ENCODE measurements around the gene TOMT. TPM values are rescaled to one million over a fixed set of nuclear protein-coding genes. Genes with fewer than 3 reads are reported as not detected.

TOMT gene
- total RNA-seq, 2 experiments from 2014 or later = not detected

DNA sequence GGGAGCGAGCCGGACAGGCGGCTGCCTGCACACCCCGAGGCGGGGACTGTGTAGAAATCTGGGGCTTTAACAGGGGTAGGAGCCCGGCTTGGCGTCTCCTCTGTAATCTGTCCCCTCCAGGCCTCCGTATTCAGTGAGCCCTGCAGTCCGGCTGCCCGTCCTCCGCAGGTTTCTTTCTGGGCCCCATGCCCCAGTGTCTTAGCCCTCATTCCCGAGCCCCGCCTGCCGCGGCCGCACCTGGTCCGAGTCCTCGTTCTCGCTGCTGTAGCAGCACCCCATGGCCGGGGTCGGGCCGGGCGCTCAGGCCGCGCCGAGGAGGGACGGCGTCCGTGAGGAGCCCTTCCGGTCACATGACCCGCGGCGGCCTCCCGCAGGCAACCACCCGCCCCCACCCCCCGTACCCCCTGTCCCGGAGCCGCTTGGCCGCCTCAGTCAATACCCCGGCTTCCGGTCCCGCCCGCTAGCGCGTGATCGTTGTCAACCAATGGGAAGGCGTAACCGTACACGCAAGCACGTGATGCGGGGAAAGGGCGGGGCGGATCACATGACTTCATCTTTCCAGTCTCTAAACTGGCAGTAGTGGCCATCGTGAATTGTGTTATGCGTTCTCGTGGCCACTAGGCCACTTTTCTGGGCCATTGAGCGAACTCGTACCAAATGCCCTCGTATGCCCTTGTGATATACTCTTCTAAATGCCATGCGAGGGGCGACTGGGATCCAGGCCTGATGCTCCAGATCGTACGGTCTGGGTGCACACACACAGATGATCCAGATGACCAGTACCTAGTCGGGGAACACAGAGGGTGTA is 2.6 kb upstream of the TOMT start, which contains the start of gene LAMTOR1:
LAMTOR1 (minus strand) TSS at position 352 of the 808 bp plus-strand sequence; CDS start at position 279, 73 bp downstream.
- POLR2A ChIA-PET = interaction anchor here (0.7 to 1.3 kb wide), 3 partner anchors 22 to 64 kb away, joined by 3 to 4 read pairs (median 3); no protein-coding TSS in a partner anchor
- Histone ChIP-seq H4K20me1 (ENCODE audit: insufficient read depth, low read length) (no peaks in the 10 kb centered on the region), H3K36me3 (ENCODE audit: insufficient read depth, low read length) (peaks cover 33% of the 10 kb centered on the region), H2AFZ (ENCODE audit: low read length) (peak within 1 kb of the TSS; percentile 74; the same call in 1 of the 2 replicates), H3K27ac (ENCODE audit: low read depth, low read length, poor library complexity, severe bottlenecking) (peak within 1 kb of the TSS; percentile 71), H3K4me3 (ENCODE audit: low read depth, low read length, poor library complexity, severe bottlenecking) (peak within 1 kb of the TSS; percentile 76), H3K79me2 (ENCODE audit: insufficient read depth, low read depth, low read length) (peaks cover 27% of the 10 kb centered on the region), H3K9me2 (ENCODE audit: insufficient read depth, low read length) (no peaks in the 10 kb centered on the region), H3K9me3 (ENCODE audit: low read length) (no peaks in the 10 kb centered on the region), H3K4me2 (ENCODE audit: low read length) (peak within 1 kb of the TSS; percentile 80), H3K4me1 (ENCODE audit: insufficient read depth, low read length, poor library complexity, severe bottlenecking) (peaks cover 25% of the 10 kb centered on the region)
- no TSS peak for BruUV-seq (replicated peaks)
- intact Hi-C loops (cut with micrococcal nuclease; ENCODE audit: unreplicated experiment) = loop anchor here (1.0 kb wide), 2 partner anchors 9 to 23 kb away; partner anchors contain the start of genes ANAPC15, LRRC51 and NUMA1
- DNase-seq (ENCODE audit: low spot score) = peak; percentile 99
- TF ChIP-seq, protein P1, sequence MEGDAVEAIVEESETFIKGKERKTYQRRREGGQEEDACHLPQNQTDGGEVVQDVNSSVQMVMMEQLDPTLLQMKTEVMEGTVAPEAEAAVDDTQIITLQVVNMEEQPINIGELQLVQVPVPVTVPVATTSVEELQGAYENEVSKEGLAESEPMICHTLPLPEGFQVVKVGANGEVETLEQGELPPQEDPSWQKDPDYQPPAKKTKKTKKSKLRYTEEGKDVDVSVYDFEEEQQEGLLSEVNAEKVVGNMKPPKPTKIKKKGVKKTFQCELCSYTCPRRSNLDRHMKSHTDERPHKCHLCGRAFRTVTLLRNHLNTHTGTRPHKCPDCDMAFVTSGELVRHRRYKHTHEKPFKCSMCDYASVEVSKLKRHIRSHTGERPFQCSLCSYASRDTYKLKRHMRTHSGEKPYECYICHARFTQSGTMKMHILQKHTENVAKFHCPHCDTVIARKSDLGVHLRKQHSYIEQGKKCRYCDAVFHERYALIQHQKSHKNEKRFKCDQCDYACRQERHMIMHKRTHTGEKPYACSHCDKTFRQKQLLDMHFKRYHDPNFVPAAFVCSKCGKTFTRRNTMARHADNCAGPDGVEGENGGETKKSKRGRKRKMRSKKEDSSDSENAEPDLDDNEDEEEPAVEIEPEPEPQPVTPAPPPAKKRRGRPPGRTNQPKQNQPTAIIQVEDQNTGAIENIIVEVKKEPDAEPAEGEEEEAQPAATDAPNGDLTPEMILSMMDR (conservative IDR thresholded peaks at IDR 0.05; ENCODE audit: low read length) = peak; percentile 40
- no peak for TF ChIP-seq EZH2phosphoT487 (IDR thresholded peaks at IDR 0.05; ENCODE audit: borderline replicate concordance, low read depth, low read length)
- CTCF ChIA-PET (ENCODE audit: unreplicated experiment) = interaction anchor here (2.8 kb wide), 1 partner anchor 12 kb away, joined by 8 read pairs; no protein-coding TSS in a partner anchor

DNA sequence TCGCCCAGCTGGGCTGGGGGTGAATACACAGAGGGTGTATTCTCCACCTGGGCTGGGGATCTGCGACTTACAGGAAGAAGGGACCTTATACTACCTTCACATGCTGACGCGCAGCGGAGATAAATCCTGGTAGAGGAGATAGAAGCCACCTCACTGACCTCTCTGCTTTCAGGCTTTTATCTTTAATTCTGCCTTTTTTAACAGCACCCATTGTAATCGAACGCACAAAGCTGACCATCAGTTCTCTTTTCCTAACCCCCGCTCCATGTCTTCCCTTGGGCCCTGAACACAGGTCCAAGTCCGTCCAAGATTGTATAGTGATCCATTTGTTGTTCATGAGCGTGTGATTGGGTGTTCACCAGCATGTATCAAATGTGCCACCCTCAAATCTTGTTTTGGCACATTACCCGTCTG is 2.0 kb upstream of the TOMT start:
- H3K9me3 ChIP-seq (ENCODE audit: low read length) = no peaks in the 10 kb centered on the region
- H4K20me1 ChIP-seq (ENCODE audit: insufficient read depth, low read length) = no peaks in the 10 kb centered on the region
- DNase-seq (ENCODE audit: low spot score) = no peak
- POLR2A ChIA-PET = interaction anchor here (0.6 kb wide), 1 partner anchor 48 kb away, joined by 3 read pairs; no protein-coding TSS in a partner anchor
- peaks cover 26% of the 10 kb centered on the region for H3K36me3 ChIP-seq (ENCODE audit: insufficient read depth, low read length)
- H3K4me3 ChIP-seq (ENCODE audit: low read depth, low read length, poor library complexity, severe bottlenecking) = peak overlapping the region; percentile 56
- BruUV-seq (replicated peaks) = TSS peak; percentile 87
- H3K79me2 ChIP-seq (ENCODE audit: insufficient read depth, low read depth, low read length) = peaks cover 27% of the 10 kb centered on the region
- intact Hi-C loops (cut with micrococcal nuclease; ENCODE audit: unreplicated experiment) = loop anchor here (1.0 kb wide), 2 partner anchors 9 to 23 kb away; partner anchors contain the start of genes ANAPC15, LRRC51 and NUMA1
- peak overlapping the region; percentile 74; the same call in 1 of the 2 replicates for H2AFZ ChIP-seq (ENCODE audit: low read length)
- peaks cover 25% of the 10 kb centered on the region for H3K4me1 ChIP-seq (ENCODE audit: insufficient read depth, low read length, poor library complexity, severe bottlenecking)
- no peak for TF ChIP-seq EZH2phosphoT487 (IDR thresholded peaks at IDR 0.05; ENCODE audit: borderline replicate concordance, low read depth, low read length)
- TF ChIP-seq, protein P1 (conservative IDR thresholded peaks at IDR 0.05; ENCODE audit: low read length) = 0 out of 2 replicates have a peak, but pooled peaks have one; percentile 17
- H3K27ac ChIP-seq (ENCODE audit: low read depth, low read length, poor library complexity, severe bottlenecking) = peak overlapping the region; percentile 38
- no peaks in the 10 kb centered on the region for H3K9me2 ChIP-seq (ENCODE audit: insufficient read depth, low read length)
- H3K4me2 ChIP-seq (ENCODE audit: low read length) = peak overlapping the region; percentile 70
- CTCF ChIA-PET (ENCODE audit: unreplicated experiment) = no interaction called here

Measured in OCI-LY7 (cell line).